ENCODE results near the gene MYRIP. TPM values are rescaled to one million over a fixed set of nuclear protein-coding genes. Genes with fewer than 3 reads are reported as not detected.

The MYRIP gene
- total and polyA plus RNA-seq, 10 of the 15 experiments (the other 5 are each of a cell fraction or from before 2014, with no cell fraction given) = 0.03 to 0.08 (median 0.04) TPM; not detected in 6

DNA sequence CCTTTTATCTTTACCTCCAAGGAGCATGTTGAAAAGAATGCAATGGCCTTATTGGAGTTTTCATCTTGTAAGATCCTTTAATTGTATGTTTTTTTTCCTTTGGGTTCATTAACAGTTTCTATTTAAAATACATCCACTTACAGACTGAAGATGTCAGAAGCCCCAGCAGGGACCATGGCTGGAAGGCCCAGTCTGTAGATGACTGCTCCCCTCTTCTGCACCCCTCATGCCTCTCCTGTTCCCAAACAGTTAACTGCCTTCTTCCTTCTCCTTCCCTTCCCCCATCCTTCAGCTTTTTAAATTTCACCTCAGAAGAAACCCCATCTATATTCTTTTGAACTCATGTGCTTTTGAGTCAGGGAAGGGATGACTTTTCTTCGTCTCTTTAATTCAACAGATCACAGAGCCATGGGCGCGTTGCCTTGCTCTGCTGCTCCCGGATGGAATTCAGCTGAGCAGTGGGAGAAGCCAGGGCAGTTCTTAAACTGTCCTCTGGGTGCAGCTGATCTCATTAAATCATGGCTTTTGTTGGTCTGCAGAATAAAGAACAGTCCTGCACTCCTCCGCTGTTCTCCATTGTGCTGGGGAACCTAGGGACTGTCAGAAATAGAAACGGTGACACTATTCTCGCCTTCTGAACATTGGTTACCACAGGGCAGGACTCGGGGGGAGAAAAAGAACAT is 428.6 kb downstream of the MYRIP start:
- intact Hi-C loops (cut with micrococcal nuclease; ENCODE audit: unreplicated experiment) (no loop called here), in situ Hi-C loops (cut with MboI) (no loop called here)
- H2AFZ ChIP-seq (ENCODE audit: control insufficient read depth, low read depth, low read length) = no peak overlapping the region
- H3K27me3 ChIP-seq (replicated peaks in 1 of 2; ENCODE audit: control insufficient read depth in 2 of 2, insufficient read depth in 2 of 2, low read length in 1 of 2) = no peaks in the 10 kb centered on the region
- no peaks in the 10 kb centered on the region for H3K36me3 ChIP-seq (ENCODE audit: control insufficient read depth in 2 of 2, insufficient read depth in 2 of 2, low read length in 1 of 2)
- FAIRE-seq (no peak), DNase-seq (ENCODE audit: low read depth, low spot score) (no peak), ATAC-seq (no peak)
- H3K4me3 ChIP-seq = no peak overlapping the region
- no peak overlapping the region for H3K27ac ChIP-seq (ENCODE audit: control insufficient read depth, insufficient read depth)
- H3K79me2 ChIP-seq (ENCODE audit: control insufficient read depth, insufficient read depth, low read length) = no peaks in the 10 kb centered on the region
- no peak overlapping the region for H3K4me2 ChIP-seq (ENCODE audit: control insufficient read depth, insufficient read depth)
- ChIA-PET CTCF (no interaction called here), RAD21 (ENCODE audit: unreplicated experiment) (no interaction called here), POLR2A (no interaction called here), SMC1A (ENCODE audit: uncharacterized antibody, unreplicated experiment) (no interaction called here)
- no peaks in the 10 kb centered on the region for H3K9me3 ChIP-seq (replicated peaks; ENCODE audit: control insufficient read depth, insufficient read depth, low read length)
- H3K4me1 ChIP-seq (ENCODE audit: control insufficient read depth, insufficient read depth, low read length) = no peaks in the 10 kb centered on the region
- 60% methylated on average over 8 of the region's 8 CpGs for WGBS (ENCODE audit: insufficient coverage, insufficient replicate concordance, low lambda C conversion rate, missing lambda C conversion rate)
- no TSS peak for BruUV-seq (replicated peaks)
- no peak overlapping the region for H3K9ac ChIP-seq (ENCODE audit: control insufficient read depth, insufficient read depth, low read length)
- no peak for TF ChIP-seq CREM (IDR thresholded peaks at IDR 0.05; ENCODE audit: low read depth)
- TF ChIP-seq IRF4 (IDR thresholded peaks at IDR 0.05; ENCODE audit: low read depth, low read length) = no peak
- TF ChIP-seq HDAC2 (IDR thresholded peaks at IDR 0.05) = no peak
- no peak for TF ChIP-seq POLR2AphosphoS2 (IDR thresholded peaks at IDR 0.05; ENCODE audit: low read depth, low read length)
- TF ChIP-seq, protein P1, sequence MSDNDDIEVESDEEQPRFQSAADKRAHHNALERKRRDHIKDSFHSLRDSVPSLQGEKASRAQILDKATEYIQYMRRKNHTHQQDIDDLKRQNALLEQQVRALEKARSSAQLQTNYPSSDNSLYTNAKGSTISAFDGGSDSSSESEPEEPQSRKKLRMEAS (IDR thresholded peaks at IDR 0.05; ENCODE audit: low read depth, low read length) = no peak
- TF ChIP-seq ZSCAN29 (IDR thresholded peaks at IDR 0.05) = no peak
- TF ChIP-seq ZBED1 (IDR thresholded peaks at IDR 0.05; ENCODE audit: borderline replicate concordance) = no peak
- no peak for TF ChIP-seq BACH1 (IDR thresholded peaks at IDR 0.05; ENCODE audit: borderline replicate concordance)
- TF ChIP-seq MEF2B (IDR thresholded peaks at IDR 0.05; ENCODE audit: partially characterized antibody, poor library complexity, severe bottlenecking) = no peak
- no peak for TF ChIP-seq ZNF217 (IDR thresholded peaks at IDR 0.05)
- TF ChIP-seq STAT1 (conservative IDR thresholded peaks at IDR 0.05) = no peak
- TF ChIP-seq ZNF274 (IDR thresholded peaks at IDR 0.05; ENCODE audit: insufficient read depth, insufficient read length) = no peak
- no peak for TF ChIP-seq PRDM15 (CRISPR knock-in tag; IDR thresholded peaks at IDR 0.05)
- TF ChIP-seq SREBF2 (IDR thresholded peaks at IDR 0.05; ENCODE audit: low read length) = no peak
- no peaks in the 10 kb centered on the region for H4K20me1 ChIP-seq (ENCODE audit: control insufficient read depth, insufficient read depth)

All from GM12878 (cell line).